Stimulated activated CD4-positive, alpha-beta T cell treated with anti-CD3 and anti-CD28 coated beads, Interleukin-1b, Interleukin-23, amount 100 ng/mL, for 24 hours (primary cell): ENCODE measurements around the gene DNAH7.
A peak's percentile ranks its signal among the peaks of the same experiment; 100 is the strongest.
"Not testable (repeated sequence)": the region's sequence is repeated elsewhere in the genome, so short reads cannot be mapped to it uniquely, and the experiment has no call there.

Experiments used
- DNase-seq, 4 experiments: peaks; one replicate each; pipeline ENCODE4 v3.0.0-alpha.2; 2020; ENCODE audit warnings: low read depth in 4 of 4, low spot score in 1 of 4

The DNAH7 gene

GRCh38 chr2:196068271-196069209, at the start of gene DNAH7:
DNAH7 (minus strand) TSS chr2:196068837; CDS start chr2:196068711, 126 bp downstream.
- peak; percentile 66 to 86 (median 81) for DNase-seq

- DNase-seq, result no peak
These were observed 48.6 kb upstream of the DNAH7 start for GRCh38 chr2:196117214-196117705.

- DNase-seq, result no peak
These were observed 44.7 kb upstream of the DNAH7 start for GRCh38 chr2:196113061-196113974.

- no peak for DNase-seq
These were observed 43.9 kb upstream of the DNAH7 start for GRCh38 chr2:196112418-196113034.

- DNase-seq, result no peak
These were observed 40.0 kb upstream of the DNAH7 start for GRCh38 chr2:196108604-196109003.

GRCh38 chr2:196105951-196106350, 37.3 kb upstream of the DNAH7 start:
- DNase-seq, result no peak

GRCh38 chr2:196104066-196104465, 35.4 kb upstream of the DNAH7 start:
- no peak for DNase-seq

GRCh38 chr2:196103626-196104025, 35.0 kb upstream of the DNAH7 start:
- DNase-seq, result no peak

GRCh38 chr2:196101325-196101991, 32.8 kb upstream of the DNAH7 start:
- DNase-seq, result peak in 2 of 4 experiments; percentile 20 to 34

GRCh38 chr2:196099916-196100315, 31.3 kb upstream of the DNAH7 start:
- no peak for DNase-seq

- DNase-seq, result no peak
These were observed 29.4 kb upstream of the DNAH7 start for GRCh38 chr2:196097864-196098660.

- no peak for DNase-seq
These were observed 28.5 kb upstream of the DNAH7 start for GRCh38 chr2:196096982-196097745.

GRCh38 chr2:196096264-196096663, 27.6 kb upstream of the DNAH7 start:
- DNase-seq, result no peak

- not testable (repeated sequence) for DNase-seq
These were observed 20.8 kb upstream of the DNAH7 start for GRCh38 chr2:196089448-196089847.

- DNase-seq, result no peak
These were observed 19.6 kb upstream of the DNAH7 start for GRCh38 chr2:196088203-196088602.

- no peak for DNase-seq
These were observed 18.1 kb upstream of the DNAH7 start for GRCh38 chr2:196086517-196087368.

- DNase-seq, result no peak
These were observed 15.0 kb upstream of the DNAH7 start for GRCh38 chr2:196083601-196084000.

- DNase-seq, result no peak
These were observed 11.9 kb upstream of the DNAH7 start for GRCh38 chr2:196080526-196080925.
